HEK293 (cell line): ENCODE results near the gene PHYKPL.

Experiments used
- GLI4 ChIP-seq: fragments of 450-650 bp; formaldehyde crosslinking; IDR thresholded peaks from 2 replicates; pipeline ENCODE4 v1.5.1; 2016; ENCODE audit warnings: missing biosample characterization, missing genetic modification characterization
- GLIS1 ChIP-seq: fragments of 450-650 bp; formaldehyde crosslinking; IDR thresholded peaks from 2 replicates; pipeline ENCODE4 v1.5.1; 2016; ENCODE audit warnings: missing biosample characterization, missing genetic modification characterization
- GLIS2 ChIP-seq: fragments of 450-650 bp; formaldehyde crosslinking; IDR thresholded peaks from 2 replicates; pipeline ENCODE4 v1.5.1; 2016; ENCODE audit warnings: missing biosample characterization, missing genetic modification characterization
- HOXC10 ChIP-seq: sonication (generic); formaldehyde crosslinking; IDR thresholded peaks from 2 replicates; pipeline ENCODE4 v1.8.1; 2023; ENCODE audit warnings: mild to moderate bottlenecking, missing genetic modification reagents
- KLF9 ChIP-seq: fragments of 450-650 bp; formaldehyde crosslinking; IDR thresholded peaks from 2 replicates; pipeline ENCODE4 v1.5.1; 2016; ENCODE audit warnings: missing biosample characterization, missing genetic modification characterization, low read depth
- SP2 ChIP-seq: fragments of 450-650 bp; formaldehyde crosslinking; IDR thresholded peaks from 2 replicates; pipeline ENCODE4 v1.5.1; 2016; ENCODE audit warnings: missing biosample characterization, missing genetic modification characterization
- YY1 ChIP-seq: fragments of 450-650 bp; formaldehyde crosslinking; IDR thresholded peaks from 2 replicates; pipeline ENCODE4 v1.5.1; 2018; ENCODE audit warnings: missing biosample characterization, missing genetic modification characterization
- YY2 ChIP-seq: fragments of 450-650 bp; formaldehyde crosslinking; IDR thresholded peaks from 2 replicates; pipeline ENCODE4 v1.5.1; 2016; ENCODE audit warnings: missing biosample characterization, missing genetic modification characterization
- ZEB2 ChIP-seq: fragments of 450-650 bp; formaldehyde crosslinking; IDR thresholded peaks from 2 replicates; pipeline ENCODE4 v1.5.1; 2016; ENCODE audit warnings: missing biosample characterization, missing genetic modification characterization
- ZNF10 ChIP-seq: fragments of 450-650 bp; formaldehyde crosslinking; IDR thresholded peaks from 2 replicates; pipeline ENCODE4 v1.5.1; 2017; ENCODE audit warnings: missing biosample characterization, missing genetic modification characterization
- ZNF114 ChIP-seq: fragments of 450-650 bp; formaldehyde crosslinking; IDR thresholded peaks from 2 replicates; pipeline ENCODE4 v1.5.0; 2017; ENCODE audit warnings: missing biosample characterization, missing genetic modification characterization
- ZNF184 ChIP-seq: fragments of 450-650 bp; IDR thresholded peaks from 2 replicates; pipeline ENCODE4 v1.5.1; 2018; ENCODE audit warnings: missing biosample characterization, mild to moderate bottlenecking, missing genetic modification characterization
- ZNF19 ChIP-seq: fragments of 450-650 bp; formaldehyde crosslinking; IDR thresholded peaks from 2 replicates; pipeline ENCODE4; 2016; ENCODE audit warnings: missing biosample characterization, missing genetic modification characterization, low read depth
- ZNF2 ChIP-seq: fragments of 450-650 bp; formaldehyde crosslinking; IDR thresholded peaks from 2 replicates; pipeline ENCODE4 v1.5.1; 2016; ENCODE audit warnings: missing biosample characterization, missing genetic modification characterization
- ZNF221 ChIP-seq: fragments of 450-650 bp; formaldehyde crosslinking; IDR thresholded peaks from 2 replicates; pipeline ENCODE4 v1.5.1; 2017; ENCODE audit warnings: missing biosample characterization, missing genetic modification characterization, borderline replicate concordance
- ZNF223 ChIP-seq: fragments of 450-650 bp; formaldehyde crosslinking; IDR thresholded peaks from 2 replicates; pipeline ENCODE4 v1.5.1; 2016; ENCODE audit warnings: missing biosample characterization, missing genetic modification characterization
- ZNF423 ChIP-seq: fragments of 450-650 bp; formaldehyde crosslinking; IDR thresholded peaks from 2 replicates; pipeline ENCODE4 v1.5.1; 2016; ENCODE audit warnings: missing biosample characterization, missing genetic modification characterization
- ZNF501 ChIP-seq: fragments of 450-650 bp; formaldehyde crosslinking; IDR thresholded peaks from 2 replicates; pipeline ENCODE4 v1.5.1; 2016; ENCODE audit warnings: missing biosample characterization, missing genetic modification characterization
- ZNF548 ChIP-seq: fragments of 450-650 bp; formaldehyde crosslinking; IDR thresholded peaks from 2 replicates; pipeline ENCODE4 v1.5.1; 2016; ENCODE audit warnings: missing biosample characterization, missing genetic modification characterization
- ZNF600 ChIP-seq: fragments of 450-650 bp; formaldehyde crosslinking; IDR thresholded peaks from 2 replicates; pipeline ENCODE4 v1.5.1; 2016; ENCODE audit warnings: missing biosample characterization, missing genetic modification characterization
- ZNF654 ChIP-seq: fragments of 450-650 bp; formaldehyde crosslinking; IDR thresholded peaks from 2 replicates; pipeline ENCODE4 v1.5.1; 2016; ENCODE audit warnings: low read depth, missing biosample characterization, missing genetic modification characterization
- ZNF701 ChIP-seq: fragments of 450-650 bp; formaldehyde crosslinking; IDR thresholded peaks from 2 replicates; pipeline ENCODE4 v1.5.1; 2016; ENCODE audit warnings: missing biosample characterization, missing genetic modification characterization
- ZNF768 ChIP-seq: fragments of 450-650 bp; formaldehyde crosslinking; IDR thresholded peaks from 2 replicates; pipeline ENCODE4 v1.5.1; 2018; ENCODE audit warnings: missing biosample characterization, mild to moderate bottlenecking, missing genetic modification characterization
- TF ChIP-seq, protein P1 (sequence below): fragments of 450-650 bp; formaldehyde crosslinking; IDR thresholded peaks from 2 replicates; pipeline ENCODE4 v1.5.1; 2016; ENCODE audit warnings: missing biosample characterization, missing genetic modification characterization
- TF ChIP-seq, protein P2 (sequence below): fragments of 450-650 bp; formaldehyde crosslinking; IDR thresholded peaks from 2 replicates; pipeline ENCODE4 v1.5.0; 2017; ENCODE audit warnings: missing biosample characterization, missing genetic modification characterization, borderline replicate concordance
- TF ChIP-seq, protein P3 (sequence below): IDR thresholded peaks from 2 replicates; pipeline ENCODE4 v1.6.1; 2011; ENCODE audit warnings: mild to moderate bottlenecking, low read depth, low read length, borderline replicate concordance
- TF ChIP-seq, protein P4 (sequence below): fragments of 450-650 bp; formaldehyde crosslinking; IDR thresholded peaks from 2 replicates; pipeline ENCODE4 v1.5.1; 2016; ENCODE audit warnings: missing biosample characterization, missing genetic modification characterization
- TF ChIP-seq, protein P5 (sequence below): sonication (generic); formaldehyde crosslinking; IDR thresholded peaks from 2 replicates; pipeline ENCODE4 v1.8.1; 2022; ENCODE audit warnings: mild to moderate bottlenecking, moderate library complexity, missing genetic modification reagents
- TF ChIP-seq, protein P6 (sequence below): fragments of 450-650 bp; formaldehyde crosslinking; IDR thresholded peaks from 2 replicates; pipeline ENCODE4 v1.5.1; 2016; ENCODE audit warnings: missing biosample characterization, missing genetic modification characterization
- TF ChIP-seq, protein P7 (sequence below): fragments of 450-650 bp; formaldehyde crosslinking; IDR thresholded peaks from 2 replicates; pipeline ENCODE4 v1.5.1; 2017; ENCODE audit warnings: missing biosample characterization, mild to moderate bottlenecking, missing genetic modification characterization, moderate library complexity

The PHYKPL gene

DNA sequence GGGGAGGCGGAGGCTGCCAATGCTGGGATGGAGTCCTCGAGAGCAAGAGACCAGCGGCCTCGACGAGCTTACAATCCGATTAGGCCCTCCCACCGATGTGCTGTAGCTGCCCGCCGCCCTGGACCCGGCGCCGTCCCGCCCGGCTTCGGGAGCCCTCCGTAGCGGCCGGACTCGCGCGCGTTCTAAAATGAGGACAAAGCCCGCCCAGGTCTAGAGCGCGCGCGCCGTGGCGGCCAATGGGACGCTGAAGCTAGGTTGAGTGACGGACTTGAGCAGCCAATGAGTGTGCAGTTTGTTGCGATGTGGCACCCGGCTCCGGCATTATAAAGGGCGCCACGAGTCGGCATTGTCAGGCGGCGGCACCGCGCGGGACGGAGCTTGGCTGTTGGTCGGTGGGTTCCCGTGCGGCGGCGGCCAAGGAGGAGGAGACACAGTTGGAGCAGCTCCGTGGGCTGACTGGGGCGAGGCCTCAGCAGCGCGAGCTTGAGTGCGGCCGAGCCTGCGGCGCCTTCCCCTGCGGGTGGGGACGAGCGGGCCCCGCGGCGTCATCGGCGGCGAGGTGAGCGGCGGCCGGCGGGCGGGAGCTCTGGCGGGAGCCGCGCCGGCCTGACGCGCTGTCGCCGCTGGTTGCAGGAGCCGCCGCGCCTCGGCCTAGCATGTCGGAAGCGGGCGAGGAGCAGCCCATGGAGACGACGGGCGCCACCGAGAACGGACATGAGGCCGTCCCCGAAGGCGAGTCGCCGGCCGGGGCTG lies 28.2 kb downstream of the PHYKPL start, which contains the start of gene HNRNPAB (continued):
- TF ChIP-seq YY1 (tag by site-specific recombination) (peak; percentile 75), ZEB2 (tag by site-specific recombination) (peak; percentile 71; the same call in 1 of the 2 replicates), ZNF114 (tag by site-specific recombination) (no peak), ZNF548 (no peak), KLF9 (tag by site-specific recombination) (peak; percentile 13; the same call in 1 of the 2 replicates), ZNF600 (tag by site-specific recombination) (peak; percentile 95), ZNF701 (tag by site-specific recombination) (no peak), ZNF223 (tag by site-specific recombination) (no peak), ZNF423 (tag by site-specific recombination) (no peak), ZNF501 (tag by site-specific recombination) (peak; percentile 93; the same call in 1 of the 2 replicates), GLI4 (tag by site-specific recombination) (no peak; the same call in 1 of the 2 replicates), ZNF654 (no peak), ZNF19 (no peak), GLIS1 (tag by site-specific recombination) (no peak), ZNF768 (tag by site-specific recombination) (no peak), SP2 (tag by site-specific recombination) (peak; percentile 97), HOXC10 (no peak), GLIS2 (tag by site-specific recombination) (0 out of 2 replicates have a peak, but pooled peaks have one; percentile 37), ZNF221 (tag by site-specific recombination) (no peak), ZNF184 (tag by site-specific recombination) (no peak), ZNF10 (tag by site-specific recombination) (no peak), ZNF2 (tag by site-specific recombination) (no peak), YY2 (tag by site-specific recombination) (peak; percentile 91)
- TF ChIP-seq, protein P1, sequence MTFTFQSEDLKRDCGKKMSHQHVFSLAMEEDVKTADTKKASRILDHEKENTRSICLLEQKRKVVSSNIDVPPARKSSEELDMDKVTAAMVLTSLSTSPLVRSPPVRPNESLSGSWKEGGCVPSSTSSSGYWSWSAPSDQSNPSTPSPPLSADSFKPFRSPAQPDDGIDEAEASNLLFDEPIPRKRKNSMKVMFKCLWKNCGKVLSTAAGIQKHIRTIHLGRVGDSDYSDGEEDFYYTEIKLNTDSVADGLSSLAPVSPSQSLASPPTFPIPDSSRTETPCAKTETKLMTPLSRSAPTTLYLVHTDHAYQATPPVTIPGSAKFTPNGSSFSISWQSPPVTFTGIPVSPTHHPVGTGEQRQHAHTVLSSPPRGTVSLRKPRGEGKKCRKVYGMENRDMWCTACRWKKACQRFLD (tag by site-specific recombination), result peak; percentile 89
- TF ChIP-seq, protein P2, sequence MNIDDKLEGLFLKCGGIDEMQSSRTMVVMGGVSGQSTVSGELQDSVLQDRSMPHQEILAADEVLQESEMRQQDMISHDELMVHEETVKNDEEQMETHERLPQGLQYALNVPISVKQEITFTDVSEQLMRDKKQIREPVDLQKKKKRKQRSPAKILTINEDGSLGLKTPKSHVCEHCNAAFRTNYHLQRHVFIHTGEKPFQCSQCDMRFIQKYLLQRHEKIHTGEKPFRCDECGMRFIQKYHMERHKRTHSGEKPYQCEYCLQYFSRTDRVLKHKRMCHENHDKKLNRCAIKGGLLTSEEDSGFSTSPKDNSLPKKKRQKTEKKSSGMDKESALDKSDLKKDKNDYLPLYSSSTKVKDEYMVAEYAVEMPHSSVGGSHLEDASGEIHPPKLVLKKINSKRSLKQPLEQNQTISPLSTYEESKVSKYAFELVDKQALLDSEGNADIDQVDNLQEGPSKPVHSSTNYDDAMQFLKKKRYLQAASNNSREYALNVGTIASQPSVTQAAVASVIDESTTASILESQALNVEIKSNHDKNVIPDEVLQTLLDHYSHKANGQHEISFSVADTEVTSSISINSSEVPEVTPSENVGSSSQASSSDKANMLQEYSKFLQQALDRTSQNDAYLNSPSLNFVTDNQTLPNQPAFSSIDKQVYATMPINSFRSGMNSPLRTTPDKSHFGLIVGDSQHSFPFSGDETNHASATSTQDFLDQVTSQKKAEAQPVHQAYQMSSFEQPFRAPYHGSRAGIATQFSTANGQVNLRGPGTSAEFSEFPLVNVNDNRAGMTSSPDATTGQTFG (tag by site-specific recombination), result peak; percentile 70; the same call in 1 of the 2 replicates
- TF ChIP-seq, protein P3, sequence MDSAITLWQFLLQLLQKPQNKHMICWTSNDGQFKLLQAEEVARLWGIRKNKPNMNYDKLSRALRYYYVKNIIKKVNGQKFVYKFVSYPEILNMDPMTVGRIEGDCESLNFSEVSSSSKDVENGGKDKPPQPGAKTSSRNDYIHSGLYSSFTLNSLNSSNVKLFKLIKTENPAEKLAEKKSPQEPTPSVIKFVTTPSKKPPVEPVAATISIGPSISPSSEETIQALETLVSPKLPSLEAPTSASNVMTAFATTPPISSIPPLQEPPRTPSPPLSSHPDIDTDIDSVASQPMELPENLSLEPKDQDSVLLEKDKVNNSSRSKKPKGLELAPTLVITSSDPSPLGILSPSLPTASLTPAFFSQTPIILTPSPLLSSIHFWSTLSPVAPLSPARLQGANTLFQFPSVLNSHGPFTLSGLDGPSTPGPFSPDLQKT, result no peak
- TF ChIP-seq, protein P4, sequence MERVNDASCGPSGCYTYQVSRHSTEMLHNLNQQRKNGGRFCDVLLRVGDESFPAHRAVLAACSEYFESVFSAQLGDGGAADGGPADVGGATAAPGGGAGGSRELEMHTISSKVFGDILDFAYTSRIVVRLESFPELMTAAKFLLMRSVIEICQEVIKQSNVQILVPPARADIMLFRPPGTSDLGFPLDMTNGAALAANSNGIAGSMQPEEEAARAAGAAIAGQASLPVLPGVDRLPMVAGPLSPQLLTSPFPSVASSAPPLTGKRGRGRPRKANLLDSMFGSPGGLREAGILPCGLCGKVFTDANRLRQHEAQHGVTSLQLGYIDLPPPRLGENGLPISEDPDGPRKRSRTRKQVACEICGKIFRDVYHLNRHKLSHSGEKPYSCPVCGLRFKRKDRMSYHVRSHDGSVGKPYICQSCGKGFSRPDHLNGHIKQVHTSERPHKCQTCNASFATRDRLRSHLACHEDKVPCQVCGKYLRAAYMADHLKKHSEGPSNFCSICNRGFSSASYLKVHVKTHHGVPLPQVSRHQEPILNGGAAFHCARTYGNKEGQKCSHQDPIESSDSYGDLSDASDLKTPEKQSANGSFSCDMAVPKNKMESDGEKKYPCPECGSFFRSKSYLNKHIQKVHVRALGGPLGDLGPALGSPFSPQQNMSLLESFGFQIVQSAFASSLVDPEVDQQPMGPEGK, result peak; percentile 47
- TF ChIP-seq, protein P5, sequence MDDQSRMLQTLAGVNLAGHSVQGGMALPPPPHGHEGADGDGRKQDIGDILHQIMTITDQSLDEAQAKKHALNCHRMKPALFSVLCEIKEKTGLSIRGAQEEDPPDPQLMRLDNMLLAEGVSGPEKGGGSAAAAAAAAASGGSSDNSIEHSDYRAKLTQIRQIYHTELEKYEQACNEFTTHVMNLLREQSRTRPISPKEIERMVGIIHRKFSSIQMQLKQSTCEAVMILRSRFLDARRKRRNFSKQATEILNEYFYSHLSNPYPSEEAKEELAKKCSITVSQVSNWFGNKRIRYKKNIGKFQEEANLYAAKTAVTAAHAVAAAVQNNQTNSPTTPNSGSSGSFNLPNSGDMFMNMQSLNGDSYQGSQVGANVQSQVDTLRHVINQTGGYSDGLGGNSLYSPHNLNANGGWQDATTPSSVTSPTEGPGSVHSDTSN, result peak; percentile 100
- TF ChIP-seq, protein P6, sequence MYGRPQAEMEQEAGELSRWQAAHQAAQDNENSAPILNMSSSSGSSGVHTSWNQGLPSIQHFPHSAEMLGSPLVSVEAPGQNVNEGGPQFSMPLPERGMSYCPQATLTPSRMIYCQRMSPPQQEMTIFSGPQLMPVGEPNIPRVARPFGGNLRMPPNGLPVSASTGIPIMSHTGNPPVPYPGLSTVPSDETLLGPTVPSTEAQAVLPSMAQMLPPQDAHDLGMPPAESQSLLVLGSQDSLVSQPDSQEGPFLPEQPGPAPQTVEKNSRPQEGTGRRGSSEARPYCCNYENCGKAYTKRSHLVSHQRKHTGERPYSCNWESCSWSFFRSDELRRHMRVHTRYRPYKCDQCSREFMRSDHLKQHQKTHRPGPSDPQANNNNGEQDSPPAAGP (tag by site-specific recombination), result peak; percentile 65
- TF ChIP-seq, protein P7, sequence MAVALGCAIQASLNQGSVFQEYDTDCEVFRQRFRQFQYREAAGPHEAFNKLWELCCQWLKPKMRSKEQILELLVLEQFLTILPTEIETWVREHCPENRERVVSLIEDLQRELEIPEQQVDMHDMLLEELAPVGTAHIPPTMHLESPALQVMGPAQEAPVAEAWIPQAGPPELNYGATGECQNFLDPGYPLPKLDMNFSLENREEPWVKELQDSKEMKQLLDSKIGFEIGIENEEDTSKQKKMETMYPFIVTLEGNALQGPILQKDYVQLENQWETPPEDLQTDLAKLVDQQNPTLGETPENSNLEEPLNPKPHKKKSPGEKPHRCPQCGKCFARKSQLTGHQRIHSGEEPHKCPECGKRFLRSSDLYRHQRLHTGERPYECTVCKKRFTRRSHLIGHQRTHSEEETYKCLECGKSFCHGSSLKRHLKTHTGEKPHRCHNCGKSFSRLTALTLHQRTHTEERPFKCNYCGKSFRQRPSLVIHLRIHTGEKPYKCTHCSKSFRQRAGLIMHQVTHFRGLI (tag by site-specific recombination), result peak; percentile 8; the same call in 1 of the 2 replicates
